Measurements from ENCODE around the gene CEBPZ.
"Not testable (repeated sequence)": the region's sequence is repeated elsewhere in the genome, so short reads cannot be mapped to it uniquely, and the experiment has no call there.

CEBPZ gene

GRCh38 chr2:37231241-37232130, at the start of gene CEBPZ, which contains the start of gene NDUFAF7:
Gene CEBPZ (minus strand): TSS chr2:37231596. CDS start chr2:37231567, 29 bp downstream.
Gene NDUFAF7 (plus strand): TSS chr2:37231658. CDS start chr2:37231706, 48 bp downstream.
- DNase-seq, result peak; percentile 92

- DNase-seq, result no peak
These were observed 44.9 kb upstream of the CEBPZ start for GRCh38 chr2:37276291-37276690.

- DNase-seq, result no peak
These were observed 43.1 kb upstream of the CEBPZ start for GRCh38 chr2:37274359-37274965.

- DNase-seq, result no peak
These were observed 40.1 kb upstream of the CEBPZ start for GRCh38 chr2:37271376-37272067.

GRCh38 chr2:37268111-37268510, 36.7 kb upstream of the CEBPZ start:
- DNase-seq, result no peak

- no peak for DNase-seq
These were observed 36.3 kb upstream of the CEBPZ start for GRCh38 chr2:37267685-37268084.

- no peak for DNase-seq
These were observed 32.4 kb upstream of the CEBPZ start for GRCh38 chr2:37263839-37264238.

- DNase-seq, result no peak
These were observed 31.1 kb upstream of the CEBPZ start for GRCh38 chr2:37262522-37262921.

GRCh38 chr2:37250869-37251740, 19.7 kb upstream of the CEBPZ start:
- DNase-seq, result no peak

GRCh38 chr2:37246205-37246604, 14.8 kb upstream of the CEBPZ start:
- DNase-seq, result no peak

- DNase-seq, result no peak
These were observed 13.4 kb upstream of the CEBPZ start for GRCh38 chr2:37244755-37245154.

- DNase-seq, result no peak
These were observed 12.6 kb upstream of the CEBPZ start for GRCh38 chr2:37244017-37244416.

- no peak for DNase-seq
These were observed 12.0 kb upstream of the CEBPZ start for GRCh38 chr2:37243435-37243834.

GRCh38 chr2:37232131-37232933, 936 bp upstream of the CEBPZ start:
- DNase-seq, result peak; percentile 28

- no peak for DNase-seq
These were observed 815 bp downstream of the CEBPZ start for GRCh38 chr2:37230581-37230980.

GRCh38 chr2:37228788-37229187, 2.6 kb downstream of the CEBPZ start:
- no peak for DNase-seq

- no peak for DNase-seq
These were observed 4.5 kb downstream of the CEBPZ start for GRCh38 chr2:37226863-37227262.

GRCh38 chr2:37225129-37225528, 6.3 kb downstream of the CEBPZ start:
- not testable (repeated sequence) for DNase-seq

- no peak for DNase-seq
These were observed 7.3 kb downstream of the CEBPZ start for GRCh38 chr2:37224063-37224462.

GRCh38 chr2:37223131-37223530, 8.3 kb downstream of the CEBPZ start:
- no peak for DNase-seq

GRCh38 chr2:37219046-37219445, 12.3 kb downstream of the CEBPZ start:
- DNase-seq, result no peak

GRCh38 chr2:37215250-37215649, 16.1 kb downstream of the CEBPZ start:
- DNase-seq, result no peak
